ENCODE data around the gene REXO1. TPM values are rescaled to one million over a fixed set of nuclear protein-coding genes. Genes with fewer than 3 reads are reported as not detected.

The REXO1 gene
- total RNA-seq, 1 experiment from 2014 or later: 25.8 TPM

DNA sequence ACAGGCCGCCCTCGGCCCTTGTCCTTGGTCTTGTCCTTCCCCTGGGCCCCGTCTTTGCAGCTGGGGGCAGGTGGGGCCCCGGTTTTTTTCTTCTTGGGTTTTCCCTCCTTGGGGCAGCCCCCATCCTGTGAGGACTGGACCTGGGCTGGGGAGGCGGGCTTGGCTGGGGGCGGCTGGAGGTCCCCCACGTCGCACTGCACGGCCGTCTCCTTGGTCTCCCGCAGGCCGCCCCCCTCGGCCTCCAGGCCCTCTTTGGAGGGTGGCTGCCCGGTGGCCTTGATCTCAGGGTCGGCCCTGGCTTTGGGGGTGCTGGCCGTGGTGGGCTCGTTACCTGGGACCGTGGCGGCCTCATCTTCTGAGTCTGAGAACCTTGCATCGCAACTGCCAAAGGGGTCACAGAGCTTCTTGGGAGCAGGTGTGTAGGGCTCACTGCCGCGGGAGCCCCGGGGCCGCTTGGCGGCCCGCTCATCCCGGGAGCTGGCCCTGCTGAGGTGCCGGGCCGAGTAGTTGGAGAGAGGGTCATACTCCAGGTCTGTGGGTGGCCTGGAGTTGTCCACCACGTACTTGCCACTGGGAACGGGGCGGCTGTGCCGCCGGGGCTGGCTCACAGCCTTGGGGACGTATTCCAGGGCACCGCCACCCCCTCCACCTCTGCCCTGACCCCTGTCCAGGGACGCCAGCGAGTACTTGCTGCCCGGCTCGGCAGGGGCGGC lies 20.6 kb downstream of the REXO1 start:
- CTCF ChIA-PET: interaction anchor here (0.5 kb wide), 1 partner anchor 29 kb away, joined by 5 read pairs; no protein-coding TSS in a partner anchor
- Histone ChIP-seq H3K9me3 (ENCODE audit: insufficient read depth, low read depth) (no peaks in the 10 kb centered on the region), H3K9me2 (ENCODE audit: insufficient read depth) (no peaks in the 10 kb centered on the region), H3K79me2 (ENCODE audit: low read depth) (no peaks in the 10 kb centered on the region), H3K4me2 (no peak overlapping the region), H3K27ac (no peak overlapping the region), H3K4me3 (no peak overlapping the region), H3K4me1 (replicated peaks; ENCODE audit: insufficient read depth) (no peaks in the 10 kb centered on the region), H2AFZ (no peak overlapping the region), H3K27me3 (ENCODE audit: insufficient read depth, low read depth) (no peaks in the 10 kb centered on the region), H4K20me1 (ENCODE audit: insufficient read depth) (peaks cover 5% of the 10 kb centered on the region), H3K36me3 (ENCODE audit: low read depth) (no peaks in the 10 kb centered on the region), H3F3A (ENCODE audit: insufficient read depth, low read depth) (no peaks in the 10 kb centered on the region)
- TF ChIP-seq, protein P1, sequence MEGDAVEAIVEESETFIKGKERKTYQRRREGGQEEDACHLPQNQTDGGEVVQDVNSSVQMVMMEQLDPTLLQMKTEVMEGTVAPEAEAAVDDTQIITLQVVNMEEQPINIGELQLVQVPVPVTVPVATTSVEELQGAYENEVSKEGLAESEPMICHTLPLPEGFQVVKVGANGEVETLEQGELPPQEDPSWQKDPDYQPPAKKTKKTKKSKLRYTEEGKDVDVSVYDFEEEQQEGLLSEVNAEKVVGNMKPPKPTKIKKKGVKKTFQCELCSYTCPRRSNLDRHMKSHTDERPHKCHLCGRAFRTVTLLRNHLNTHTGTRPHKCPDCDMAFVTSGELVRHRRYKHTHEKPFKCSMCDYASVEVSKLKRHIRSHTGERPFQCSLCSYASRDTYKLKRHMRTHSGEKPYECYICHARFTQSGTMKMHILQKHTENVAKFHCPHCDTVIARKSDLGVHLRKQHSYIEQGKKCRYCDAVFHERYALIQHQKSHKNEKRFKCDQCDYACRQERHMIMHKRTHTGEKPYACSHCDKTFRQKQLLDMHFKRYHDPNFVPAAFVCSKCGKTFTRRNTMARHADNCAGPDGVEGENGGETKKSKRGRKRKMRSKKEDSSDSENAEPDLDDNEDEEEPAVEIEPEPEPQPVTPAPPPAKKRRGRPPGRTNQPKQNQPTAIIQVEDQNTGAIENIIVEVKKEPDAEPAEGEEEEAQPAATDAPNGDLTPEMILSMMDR (conservative IDR thresholded peaks at IDR 0.05): no peak
- TF ChIP-seq EZH2 (IDR thresholded peaks at IDR 0.05; ENCODE audit: low read depth): no peak
- POLR2A ChIA-PET (ENCODE audit: unreplicated experiment): no interaction called here
- intact Hi-C loops (cut with micrococcal nuclease; ENCODE audit: unreplicated experiment): no loop called here
- DNase-seq: no peak
- no TSS peak for BruUV-seq (replicated peaks)

DNA sequence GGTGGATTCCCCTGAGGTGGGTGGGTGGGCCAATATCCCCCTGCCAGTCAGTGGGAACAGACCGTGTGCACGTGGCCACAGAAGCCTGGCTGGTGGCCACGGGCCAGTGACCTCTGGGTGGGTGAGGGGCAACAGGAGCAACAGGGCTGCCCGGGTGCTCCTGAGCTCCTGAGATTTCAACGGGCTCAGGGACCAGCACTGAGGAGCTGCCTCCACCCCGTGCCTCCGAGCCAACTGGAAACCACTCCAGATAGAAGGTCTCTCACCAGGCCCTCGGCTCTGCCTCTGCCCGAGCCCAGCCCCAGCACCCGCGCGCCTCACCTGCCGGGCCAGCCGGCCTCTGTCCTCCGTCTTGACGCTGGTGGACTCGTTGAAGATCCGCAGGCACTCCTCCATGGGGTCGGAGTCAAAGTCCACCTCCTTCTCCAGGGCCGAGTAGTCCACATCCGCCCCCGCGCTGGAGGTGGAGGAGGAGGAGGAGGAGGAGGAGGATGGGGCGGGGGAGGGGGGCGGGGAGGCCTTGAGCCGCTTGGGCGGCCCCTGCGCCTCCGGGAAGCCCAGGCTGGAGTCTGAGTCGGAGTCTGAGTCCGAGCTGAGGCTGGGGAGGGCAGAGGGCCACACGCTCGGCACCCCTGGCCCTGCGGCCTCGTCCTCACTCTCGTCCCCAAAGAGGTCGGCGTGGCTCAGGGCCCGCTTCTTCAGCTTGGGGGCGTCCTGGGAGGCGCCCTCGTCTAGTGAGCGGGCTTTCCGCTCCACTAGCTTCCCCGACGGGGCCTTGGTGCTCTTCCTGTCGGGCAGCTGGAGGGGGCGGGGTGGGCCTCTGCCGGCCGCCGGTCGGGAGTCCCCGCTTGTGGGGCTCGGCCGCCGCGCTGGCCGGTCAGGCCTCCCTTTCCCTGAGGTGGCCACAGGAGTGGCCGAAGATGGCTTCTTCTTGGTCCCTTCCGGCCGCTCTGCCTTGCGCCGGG lies 21.4 kb downstream of the REXO1 start:
- intact Hi-C loops (cut with micrococcal nuclease; ENCODE audit: unreplicated experiment): no loop called here
- no peaks in the 10 kb centered on the region for H3K79me2 ChIP-seq (ENCODE audit: low read depth)
- CTCF ChIA-PET: interaction anchor here (0.5 to 1.2 kb wide), 4 partner anchors 12 to 305 kb away, joined by 3 to 21 read pairs (median 4); no protein-coding TSS in a partner anchor
- H3K27ac ChIP-seq: no peak overlapping the region
- no peaks in the 10 kb centered on the region for H3F3A ChIP-seq (ENCODE audit: insufficient read depth, low read depth)
- H4K20me1 ChIP-seq (ENCODE audit: insufficient read depth): peaks cover 5% of the 10 kb centered on the region
- no peaks in the 10 kb centered on the region for H3K27me3 ChIP-seq (ENCODE audit: insufficient read depth, low read depth)
- H3K36me3 ChIP-seq (ENCODE audit: low read depth): no peaks in the 10 kb centered on the region
- POLR2A ChIA-PET (ENCODE audit: unreplicated experiment): interaction anchor here (0.6 kb wide), 1 partner anchor 316 kb away, joined by 11 read pairs; no protein-coding TSS in a partner anchor
- H2AFZ ChIP-seq: no peak overlapping the region
- H3K9me2 ChIP-seq (ENCODE audit: insufficient read depth): no peaks in the 10 kb centered on the region
- no peaks in the 10 kb centered on the region for H3K9me3 ChIP-seq (ENCODE audit: insufficient read depth, low read depth)
- BruUV-seq (replicated peaks): no TSS peak
- no peak overlapping the region for H3K4me2 ChIP-seq
- TF ChIP-seq, protein P1 (conservative IDR thresholded peaks at IDR 0.05): no peak
- TF ChIP-seq EZH2 (IDR thresholded peaks at IDR 0.05; ENCODE audit: low read depth): no peak
- DNase-seq: no peak
- H3K4me1 ChIP-seq (replicated peaks; ENCODE audit: insufficient read depth): no peaks in the 10 kb centered on the region
- no peak overlapping the region for H3K4me3 ChIP-seq

DNA sequence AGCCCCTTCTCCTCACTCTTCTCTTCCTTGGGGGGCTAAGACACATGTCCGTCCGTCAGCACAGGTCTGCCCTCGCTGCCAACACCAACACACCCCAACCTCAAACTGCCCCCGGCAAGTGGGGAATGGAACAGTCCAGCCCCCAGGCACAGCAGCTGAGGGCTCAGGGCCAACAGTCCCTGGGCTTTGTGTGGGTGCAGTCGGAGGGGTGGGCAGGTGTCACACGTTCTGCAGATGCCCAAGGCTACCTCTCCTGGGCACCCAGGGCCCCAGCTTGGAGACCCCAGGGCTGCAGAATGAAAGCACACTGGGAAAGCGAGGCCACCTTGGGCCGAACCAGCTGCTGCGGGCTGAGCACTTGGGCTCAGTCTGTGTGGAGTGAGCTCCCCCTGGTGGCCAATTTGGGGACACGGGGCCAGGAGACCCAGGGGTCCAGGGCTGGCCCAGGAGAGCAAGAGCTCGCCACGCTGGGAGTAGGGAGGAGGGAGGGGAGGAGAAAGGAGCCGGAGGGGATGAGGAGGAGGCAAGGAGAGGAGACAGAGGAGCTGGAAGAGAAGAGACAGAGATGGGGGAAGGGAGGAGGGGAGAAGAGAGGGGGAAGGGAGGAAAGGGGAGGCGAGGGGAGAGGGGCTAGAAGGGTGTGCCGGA lies 22.2 kb downstream of the REXO1 start:
- BruUV-seq (replicated peaks): no TSS peak
- Histone ChIP-seq H3K4me3 (no peak overlapping the region), H3K27ac (no peak overlapping the region), H3K4me2 (no peak overlapping the region), H3K36me3 (ENCODE audit: low read depth) (no peaks in the 10 kb centered on the region), H3K9me3 (ENCODE audit: insufficient read depth, low read depth) (no peaks in the 10 kb centered on the region), H4K20me1 (ENCODE audit: insufficient read depth) (peaks cover 5% of the 10 kb centered on the region), H3F3A (ENCODE audit: insufficient read depth, low read depth) (no peaks in the 10 kb centered on the region), H2AFZ (no peak overlapping the region), H3K79me2 (ENCODE audit: low read depth) (no peaks in the 10 kb centered on the region), H3K27me3 (ENCODE audit: insufficient read depth, low read depth) (no peaks in the 10 kb centered on the region), H3K4me1 (replicated peaks; ENCODE audit: insufficient read depth) (no peaks in the 10 kb centered on the region), H3K9me2 (ENCODE audit: insufficient read depth) (no peaks in the 10 kb centered on the region)
- ChIA-PET POLR2A (ENCODE audit: unreplicated experiment) (interaction anchor here (0.6 kb wide), 1 partner anchor 316 kb away, joined by 11 read pairs; no protein-coding TSS in a partner anchor), CTCF (interaction anchor here (0.6 to 1.2 kb wide), 4 partner anchors 12 to 304 kb away, joined by 3 to 21 read pairs (median 12); no protein-coding TSS in a partner anchor)
- intact Hi-C loops (cut with micrococcal nuclease; ENCODE audit: unreplicated experiment): no loop called here
- TF ChIP-seq EZH2 (IDR thresholded peaks at IDR 0.05; ENCODE audit: low read depth): no peak
- TF ChIP-seq, protein P1 (conservative IDR thresholded peaks at IDR 0.05): peak; percentile 84
- peak in 1 of 2 experiments; percentile 52 for DNase-seq

Measured in PC-9 (cell line).